ENCODE measurements around the gene LIPT1.
A peak's percentile ranks its signal among the peaks of the same experiment; 100 is the strongest.

LIPT1 gene

DNA sequence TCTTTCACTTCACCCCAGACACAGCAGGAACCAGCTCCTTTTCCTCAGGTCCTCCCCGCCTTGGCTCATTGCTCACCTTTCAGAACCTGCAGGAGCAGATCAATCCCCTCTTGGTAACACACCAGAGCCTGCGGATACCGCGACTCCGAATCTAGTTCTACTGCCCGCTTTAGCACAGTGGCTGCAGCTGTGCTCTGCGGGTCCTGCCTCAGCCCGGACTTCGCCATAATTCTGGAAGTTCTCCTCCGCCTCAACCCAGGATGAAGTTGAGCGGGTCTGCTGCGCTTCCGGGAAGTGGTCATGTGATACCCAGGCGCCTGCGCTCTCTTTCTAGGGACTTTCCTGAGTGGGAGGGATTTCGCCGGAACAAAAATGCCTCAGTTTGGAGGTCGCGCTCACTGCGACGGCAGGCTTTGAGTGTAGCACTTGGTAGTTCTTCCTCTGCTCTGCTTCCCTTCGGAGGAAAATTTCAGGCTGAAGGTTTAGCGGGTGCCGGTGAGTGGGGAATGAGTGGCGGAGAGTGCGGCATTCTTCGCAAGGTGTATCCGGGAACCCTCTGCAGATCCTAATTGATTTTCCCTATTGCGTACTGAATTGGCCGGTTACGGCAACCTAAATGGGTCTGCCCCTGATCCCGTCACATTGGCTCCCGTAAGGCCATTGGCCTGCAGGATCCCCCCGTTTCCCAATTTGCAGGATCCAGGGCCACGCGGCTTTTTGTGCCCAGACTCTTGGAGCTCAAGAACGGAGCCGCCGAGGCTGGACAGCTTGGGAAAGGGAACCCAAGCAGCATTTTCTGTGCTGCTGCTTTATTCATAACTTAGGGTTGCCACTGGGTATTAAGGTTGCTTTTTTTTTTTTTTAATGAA, 26.2 kb downstream of the LIPT1 start, which contains the start of the genes MITD1 and MRPL30:
Gene MITD1, minus strand, starts transcription at position 304 of the 869 bp plus-strand sequence. Its CDS starts 77 bp downstream, at position 227.
Gene MRPL30, plus strand, starts transcription at position 430 of the 869 bp plus-strand sequence. CDS start 5,020 bp downstream, outside the sequence.
- peak within 1 kb of the TSS; percentile 76 to 91 for H3K4me3 ChIP-seq (ENCODE audit: low read depth in 1 of 2, low read length in 1 of 2)
- H3K36me3 ChIP-seq, result no peaks in the 10 kb centered on the region
- H3K27ac ChIP-seq, result peak within 1 kb of the TSS; percentile 84
- H3K9me3 ChIP-seq, result no peaks in the 10 kb centered on the region
- TF ChIP-seq, protein P1, sequence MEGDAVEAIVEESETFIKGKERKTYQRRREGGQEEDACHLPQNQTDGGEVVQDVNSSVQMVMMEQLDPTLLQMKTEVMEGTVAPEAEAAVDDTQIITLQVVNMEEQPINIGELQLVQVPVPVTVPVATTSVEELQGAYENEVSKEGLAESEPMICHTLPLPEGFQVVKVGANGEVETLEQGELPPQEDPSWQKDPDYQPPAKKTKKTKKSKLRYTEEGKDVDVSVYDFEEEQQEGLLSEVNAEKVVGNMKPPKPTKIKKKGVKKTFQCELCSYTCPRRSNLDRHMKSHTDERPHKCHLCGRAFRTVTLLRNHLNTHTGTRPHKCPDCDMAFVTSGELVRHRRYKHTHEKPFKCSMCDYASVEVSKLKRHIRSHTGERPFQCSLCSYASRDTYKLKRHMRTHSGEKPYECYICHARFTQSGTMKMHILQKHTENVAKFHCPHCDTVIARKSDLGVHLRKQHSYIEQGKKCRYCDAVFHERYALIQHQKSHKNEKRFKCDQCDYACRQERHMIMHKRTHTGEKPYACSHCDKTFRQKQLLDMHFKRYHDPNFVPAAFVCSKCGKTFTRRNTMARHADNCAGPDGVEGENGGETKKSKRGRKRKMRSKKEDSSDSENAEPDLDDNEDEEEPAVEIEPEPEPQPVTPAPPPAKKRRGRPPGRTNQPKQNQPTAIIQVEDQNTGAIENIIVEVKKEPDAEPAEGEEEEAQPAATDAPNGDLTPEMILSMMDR (IDR thresholded peaks at IDR 0.05), result peak; percentile 16
- H3K4me1 ChIP-seq (ENCODE audit: control insufficient read depth in 1 of 2, insufficient read depth in 1 of 2, low read depth in 1 of 2, low read length in 1 of 2), result peaks cover 26 to 29% of the 10 kb centered on the region in 2 experiments
- H3K27me3 ChIP-seq, result no peaks in the 10 kb centered on the region

DNA sequence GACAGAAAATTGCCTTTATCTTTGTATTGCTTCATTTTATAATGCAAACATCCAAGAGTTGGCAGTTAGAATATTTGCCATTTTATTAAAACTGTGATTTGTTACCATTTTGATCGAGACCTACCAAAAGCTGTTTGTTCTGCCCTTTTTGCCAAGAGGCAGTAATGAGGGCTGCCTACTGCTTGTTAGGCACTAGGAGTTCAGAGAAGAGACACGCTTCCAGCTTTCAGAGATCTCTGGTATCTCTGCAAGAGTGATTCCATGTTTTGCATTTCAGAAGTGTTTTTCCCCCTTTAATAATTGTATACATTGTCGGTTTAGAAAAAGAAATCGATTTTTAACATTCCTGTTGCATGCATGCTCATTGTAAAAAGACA, 26.8 kb downstream of the LIPT1 start:
- Histone ChIP-seq H3K4me1 (ENCODE audit: control insufficient read depth in 1 of 2, insufficient read depth in 1 of 2, low read depth in 1 of 2, low read length in 1 of 2) (peaks cover 26 to 29% of the 10 kb centered on the region in 2 experiments), H3K9me3 (no peaks in the 10 kb centered on the region), H3K27ac (peak overlapping the region; percentile 84), H3K36me3 (no peaks in the 10 kb centered on the region), H3K27me3 (no peaks in the 10 kb centered on the region), H3K4me3 (ENCODE audit: low read depth in 1 of 2, low read length in 1 of 2) (peak overlapping the region; percentile 76 to 91)
- TF ChIP-seq, protein P1 (IDR thresholded peaks at IDR 0.05), result no peak

DNA sequence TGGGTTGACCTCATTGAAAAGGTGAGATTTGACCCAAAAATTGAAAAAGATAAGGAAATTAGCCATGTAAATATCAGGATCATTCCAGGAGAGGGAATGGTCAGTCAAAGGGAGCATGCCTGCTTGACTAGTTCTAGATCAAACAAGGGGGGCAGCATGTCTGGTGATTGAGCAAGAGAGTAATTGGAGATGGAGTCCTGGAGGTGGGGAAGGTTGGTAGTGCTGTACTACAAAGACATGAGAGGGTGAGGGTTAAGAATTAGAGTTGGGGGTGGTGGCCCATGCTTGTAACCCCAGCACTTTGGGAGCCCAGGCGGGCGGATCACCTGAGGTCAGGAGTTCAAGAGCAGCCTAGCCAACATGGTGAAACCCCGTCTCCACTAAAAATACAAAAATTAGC, 28.3 kb downstream of the LIPT1 start:
- Histone ChIP-seq H3K9me3 (no peaks in the 10 kb centered on the region), H3K4me1 (ENCODE audit: control insufficient read depth in 1 of 2, insufficient read depth in 1 of 2, low read depth in 1 of 2, low read length in 1 of 2) (peaks cover 26 to 29% of the 10 kb centered on the region in 2 experiments), H3K4me3 (ENCODE audit: low read depth in 1 of 2, low read length in 1 of 2) (no peak overlapping the region), H3K36me3 (peaks cover 10% of the 10 kb centered on the region), H3K27me3 (no peaks in the 10 kb centered on the region), H3K27ac (no peak overlapping the region)
- TF ChIP-seq, protein P1 (IDR thresholded peaks at IDR 0.05), result no peak

DNA sequence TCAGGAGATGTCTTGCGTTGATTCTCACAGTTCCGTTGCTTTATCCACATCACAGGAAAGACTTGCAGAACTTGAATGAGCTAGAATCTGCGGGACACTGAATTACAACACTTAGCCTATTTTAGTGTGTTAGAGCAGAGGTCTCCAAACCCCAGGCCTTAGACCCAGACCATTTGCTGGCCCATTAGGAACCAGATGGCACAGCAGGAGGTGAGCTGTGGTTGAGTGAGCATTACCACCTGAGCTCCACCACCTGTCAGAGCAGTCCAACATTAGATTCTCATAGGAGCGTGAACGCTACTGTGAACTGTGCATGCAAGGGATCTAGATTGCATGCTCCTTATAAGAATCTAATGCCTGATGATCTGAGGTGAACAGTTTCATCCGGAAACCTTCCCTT, 30.0 kb downstream of the LIPT1 start:
- Histone ChIP-seq H3K9me3 (no peaks in the 10 kb centered on the region), H3K36me3 (peaks cover 21% of the 10 kb centered on the region), H3K4me3 (ENCODE audit: low read depth in 1 of 2, low read length in 1 of 2) (no peak overlapping the region), H3K4me1 (ENCODE audit: control insufficient read depth in 1 of 2, insufficient read depth in 1 of 2, low read depth in 1 of 2, low read length in 1 of 2) (peaks cover 16 to 17% of the 10 kb centered on the region in 2 experiments), H3K27me3 (no peaks in the 10 kb centered on the region), H3K27ac (no peak overlapping the region)
- TF ChIP-seq, protein P1 (IDR thresholded peaks at IDR 0.05), result no peak

DNA sequence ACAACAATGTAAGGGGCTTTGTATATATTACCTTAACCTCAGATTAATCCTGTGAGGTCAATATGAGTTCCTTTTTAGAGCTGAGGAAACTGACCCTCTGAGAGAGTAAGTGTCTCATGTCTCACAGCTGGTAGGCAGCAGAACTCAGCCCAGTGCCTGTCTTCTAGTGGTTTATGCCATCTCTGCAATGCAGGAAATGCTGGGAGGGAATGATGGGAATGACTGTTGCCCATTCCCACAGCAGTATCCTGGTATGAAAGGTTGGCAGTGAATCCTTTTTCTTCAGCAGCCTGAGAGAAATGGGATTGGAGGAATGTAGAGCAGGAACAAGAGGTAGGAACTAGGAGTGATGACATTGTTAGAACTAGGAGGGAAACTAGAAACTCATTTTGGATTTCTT, 32.2 kb downstream of the LIPT1 start:
- TF ChIP-seq, protein P1 (IDR thresholded peaks at IDR 0.05), result no peak
- no peak overlapping the region for H3K27ac ChIP-seq
- no peaks in the 10 kb centered on the region for H3K27me3 ChIP-seq
- H3K9me3 ChIP-seq, result no peaks in the 10 kb centered on the region
- H3K4me1 ChIP-seq (ENCODE audit: control insufficient read depth in 1 of 2, insufficient read depth in 1 of 2, low read depth in 1 of 2, low read length in 1 of 2), result no peaks in the 10 kb centered on the region
- peaks cover 31% of the 10 kb centered on the region for H3K36me3 ChIP-seq
- no peak overlapping the region for H3K4me3 ChIP-seq (ENCODE audit: low read depth in 1 of 2, low read length in 1 of 2)
